Stimulated activated CD4-positive, alpha-beta T cell treated with anti-CD3 and anti-CD28 coated beads, Interleukin-2, amount 100 ng/mL, for 48 hours (primary cell): ENCODE measurements around the gene TMEM186.
"Not testable (repeated sequence)": the region's sequence is repeated elsewhere in the genome, so short reads cannot be mapped to it uniquely, and the experiment has no call there.

ENCODE experiments used
- DNase-seq, 2 donors: peaks; one replicate each; pipeline ENCODE4 v3.0.0-alpha.2; 2020

TMEM186 gene

DNA sequence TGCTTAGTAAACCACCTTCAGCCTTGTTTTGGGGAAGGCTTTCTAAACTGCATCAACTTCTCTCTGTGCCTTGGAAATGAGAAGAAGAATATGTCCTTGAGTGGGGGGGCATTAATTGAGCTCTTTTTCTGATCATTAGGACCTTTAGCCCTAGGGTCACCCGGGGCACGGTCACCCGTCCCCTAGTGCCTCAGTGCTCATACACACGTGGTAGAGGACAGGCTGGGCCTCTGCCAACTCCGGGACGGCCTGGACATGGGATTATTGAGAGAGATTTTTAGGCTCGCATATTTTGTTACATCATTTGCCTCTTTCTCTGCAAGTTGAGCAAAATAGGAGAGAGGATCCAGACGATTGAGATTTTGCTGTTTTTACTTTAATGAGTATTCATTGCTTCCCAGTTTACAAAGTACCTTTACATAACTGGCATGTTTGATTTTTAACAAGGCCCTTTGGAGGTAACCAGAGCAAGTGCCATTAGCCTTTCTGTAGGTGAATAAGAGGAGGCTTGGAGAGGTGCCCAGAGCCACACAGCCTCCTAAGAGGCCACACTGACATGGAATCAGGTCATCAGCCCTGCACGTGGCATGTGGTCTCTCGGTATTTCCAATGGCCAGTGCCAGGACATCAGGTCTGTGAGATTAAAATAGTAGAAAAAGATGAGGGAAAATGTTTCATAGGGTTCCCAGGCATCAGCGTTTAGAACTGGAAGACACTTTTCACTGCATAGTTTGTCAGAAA is 11.3 kb upstream of the TMEM186 start:
- no peak for DNase-seq

DNA sequence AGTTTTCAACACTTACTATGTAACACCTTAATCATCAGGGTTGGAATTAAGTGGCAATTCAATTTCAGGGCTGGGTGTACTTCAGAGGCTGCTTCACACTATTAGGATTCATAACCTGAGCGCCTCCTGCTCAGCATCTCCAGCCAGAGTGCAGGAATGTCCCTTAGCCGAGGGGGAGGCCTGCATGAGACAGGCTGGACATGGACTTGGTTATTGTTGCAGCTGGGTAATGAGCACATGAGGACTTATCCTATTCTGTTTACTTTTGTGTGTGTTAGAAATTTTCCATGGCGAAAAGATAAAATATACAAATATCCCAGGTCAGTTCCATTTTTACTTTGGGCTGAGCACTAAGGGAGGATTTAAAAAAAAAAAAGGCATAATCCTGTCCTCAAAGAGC is 10.6 kb upstream of the TMEM186 start:
- no peak for DNase-seq

- no peak for DNase-seq
Measured at GRCh38 chr16:8807189-8807588, 9.8 kb upstream of the TMEM186 start.

DNA sequence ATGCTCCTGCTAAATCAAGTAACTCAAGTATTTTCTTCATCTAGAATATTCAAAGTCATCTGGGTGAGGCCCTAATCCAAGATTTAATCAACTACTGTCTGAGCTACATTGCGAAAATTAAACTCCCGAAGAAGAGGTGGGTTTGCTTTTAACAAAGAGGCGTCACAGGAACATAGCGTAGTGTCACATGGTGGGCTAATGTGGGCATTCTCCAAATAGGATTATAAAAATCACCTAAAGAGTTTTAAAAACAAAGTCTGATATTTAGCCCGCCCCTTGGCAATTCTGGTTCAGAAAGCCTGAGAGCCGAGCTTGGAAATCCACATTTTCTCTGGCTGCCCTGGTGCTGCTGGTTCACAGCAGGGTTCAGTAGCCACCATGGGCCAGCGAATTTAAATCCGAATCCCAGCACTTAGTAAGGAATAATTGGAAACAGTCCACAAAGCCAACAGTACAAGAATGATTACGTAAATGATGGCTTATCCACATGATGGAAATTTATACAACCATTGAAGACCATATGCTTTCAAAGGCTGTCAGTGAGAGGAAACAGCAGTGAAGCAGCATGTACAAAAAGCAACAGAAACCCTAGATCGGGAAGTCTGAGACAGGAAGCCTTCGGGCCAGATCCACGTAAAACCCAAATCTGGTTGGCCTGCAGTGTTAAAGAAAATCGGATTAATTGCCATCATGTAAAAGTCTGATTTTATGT is 9.0 kb upstream of the TMEM186 start:
- no peak for DNase-seq

DNA sequence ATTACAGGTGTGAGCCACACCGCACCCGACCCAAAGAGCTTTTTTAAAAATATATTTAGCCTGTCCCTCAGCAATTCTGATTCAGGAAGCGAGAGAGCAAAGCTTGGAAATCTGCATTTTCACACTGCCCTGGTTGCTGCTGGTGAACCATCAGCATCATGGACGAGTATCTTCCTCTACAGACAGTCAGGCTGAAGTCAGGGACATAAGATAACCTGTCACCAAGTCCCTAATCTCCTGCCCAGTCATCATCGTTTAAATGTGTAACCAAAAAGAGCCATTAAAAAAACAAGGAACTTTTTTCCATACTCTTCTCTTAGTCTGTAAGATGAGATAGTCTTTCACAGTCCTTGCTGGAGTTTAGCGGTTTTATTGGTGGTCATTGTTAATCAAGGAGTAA is 6.9 kb upstream of the TMEM186 start:
- no peak for DNase-seq

GRCh38 chr16:8803733-8804132 is 6.3 kb upstream of the TMEM186 start:
- DNase-seq: not testable (repeated sequence)

DNA sequence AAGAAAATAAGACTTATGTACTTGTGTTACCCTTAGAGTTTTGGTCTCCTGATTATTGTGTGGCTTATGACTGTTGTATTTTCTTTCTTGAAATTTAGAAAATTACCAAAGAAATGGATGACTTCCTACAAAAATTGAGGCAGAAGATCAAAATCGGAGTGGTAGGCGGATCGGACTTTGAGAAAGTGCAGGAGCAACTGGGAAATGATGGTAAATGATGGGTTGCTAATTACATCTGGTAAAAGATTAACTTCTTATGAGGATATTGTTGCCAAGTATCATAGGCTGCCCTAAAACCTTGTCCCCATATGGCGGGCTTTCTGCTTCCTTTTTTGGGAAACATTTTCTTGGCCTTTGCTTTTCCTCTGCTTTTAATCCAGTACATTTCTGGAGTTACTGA is 4.3 kb upstream of the TMEM186 start:
- DNase-seq: no peak

GRCh38 chr16:8798535-8799157 is 1.2 kb upstream of the TMEM186 start:
- no peak for DNase-seq

DNA sequence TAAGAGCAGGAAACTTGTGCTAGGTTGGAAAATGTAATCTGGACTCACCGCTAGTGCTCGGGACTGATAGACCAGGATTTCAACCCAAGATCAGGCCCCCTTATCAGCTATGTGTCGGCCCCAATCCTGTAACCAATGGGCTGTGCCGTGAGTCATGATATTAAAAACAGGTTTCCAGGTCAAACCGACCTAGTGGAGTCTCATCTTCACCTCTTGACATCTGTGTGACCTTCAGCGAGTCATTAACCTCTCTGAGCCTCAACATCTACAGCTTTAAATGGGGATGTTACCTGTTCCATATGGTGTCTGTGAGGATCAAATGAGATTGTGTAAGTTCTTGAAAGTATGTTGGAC is 712 bp upstream of the TMEM186 start:
- DNase-seq: peak in 1 of 2 donors; percentile 7

GRCh38 chr16:8796469-8797363 is 723 bp downstream of the TMEM186 start:
- DNase-seq: no peak

GRCh38 chr16:8795818-8796217 is 1.6 kb downstream of the TMEM186 start:
- no peak for DNase-seq

GRCh38 chr16:8795091-8795490 is 2.3 kb downstream of the TMEM186 start:
- DNase-seq: no peak

DNA sequence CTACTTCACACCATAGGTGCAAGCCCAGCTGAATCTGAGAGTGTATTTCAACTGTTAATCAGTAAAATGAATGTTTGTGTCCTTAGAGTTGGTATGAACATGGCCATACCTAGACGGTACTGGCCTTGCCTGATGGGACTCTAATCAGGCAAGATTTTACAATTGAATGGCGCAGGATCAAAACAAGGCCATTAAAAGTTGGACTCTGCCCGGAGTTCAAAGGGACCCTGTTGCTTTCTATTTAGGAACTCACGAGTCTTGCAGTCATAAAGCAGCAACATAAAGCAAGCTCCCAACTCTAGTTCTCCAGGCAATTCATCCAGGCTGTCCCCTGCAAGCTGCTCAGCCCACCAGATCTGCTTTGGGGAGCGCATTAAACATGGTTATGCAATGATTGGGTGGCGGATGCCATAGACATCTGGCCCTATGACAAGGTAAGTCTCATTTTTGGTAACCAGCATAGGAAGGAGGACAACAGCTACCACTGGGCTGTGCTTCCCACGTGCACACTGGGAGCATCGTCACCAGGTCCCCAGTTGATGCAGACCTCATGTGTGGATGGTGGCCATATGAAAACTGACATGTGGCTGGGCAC is 8.8 kb downstream of the TMEM186 start:
- DNase-seq: no peak

- DNase-seq: not testable (repeated sequence)
Measured at GRCh38 chr16:8786316-8786715, 11.1 kb downstream of the TMEM186 start.

DNA sequence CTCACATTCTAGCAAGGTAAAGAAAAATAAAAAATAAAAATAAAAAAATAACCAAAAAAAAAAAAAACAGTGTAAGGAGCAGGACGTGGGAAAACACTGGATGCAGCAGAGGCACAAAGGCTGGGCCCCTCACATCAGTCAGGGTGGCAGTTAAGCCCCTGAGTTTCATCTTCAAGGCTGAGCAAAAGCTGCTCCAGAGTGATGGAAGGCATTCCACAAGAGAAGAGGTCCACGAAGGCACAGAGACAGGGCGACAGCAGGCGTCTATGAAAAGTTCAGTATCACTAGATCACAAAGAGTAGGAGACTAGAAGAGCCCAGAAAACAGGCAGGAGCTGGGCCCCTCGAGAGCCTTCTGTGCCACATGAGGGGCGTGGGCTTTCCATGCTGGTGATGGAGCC is 12.0 kb downstream of the TMEM186 start:
- DNase-seq: no peak

DNA sequence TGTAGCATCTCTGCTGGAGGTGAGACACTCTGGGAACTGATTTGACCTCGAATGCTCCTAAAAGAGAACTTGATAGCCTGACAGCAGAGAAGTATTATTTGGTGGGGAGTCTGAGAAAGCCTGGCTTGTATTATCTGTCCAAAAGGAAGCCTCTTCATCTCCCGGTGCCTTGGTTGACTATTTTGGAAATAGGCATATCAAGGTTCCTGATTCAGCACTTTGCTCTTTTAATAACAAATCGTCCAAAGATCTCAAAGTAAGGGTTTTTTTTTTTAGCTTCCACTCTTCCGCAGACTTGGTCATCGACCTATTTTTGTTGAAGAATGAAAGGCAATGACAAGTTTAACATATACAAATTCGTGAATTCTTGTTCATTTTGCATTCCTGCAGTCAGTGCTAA is 14.8 kb downstream of the TMEM186 start:
- no peak for DNase-seq

- DNase-seq: no peak
Measured at GRCh38 chr16:8781797-8782196, 15.6 kb downstream of the TMEM186 start.

DNA sequence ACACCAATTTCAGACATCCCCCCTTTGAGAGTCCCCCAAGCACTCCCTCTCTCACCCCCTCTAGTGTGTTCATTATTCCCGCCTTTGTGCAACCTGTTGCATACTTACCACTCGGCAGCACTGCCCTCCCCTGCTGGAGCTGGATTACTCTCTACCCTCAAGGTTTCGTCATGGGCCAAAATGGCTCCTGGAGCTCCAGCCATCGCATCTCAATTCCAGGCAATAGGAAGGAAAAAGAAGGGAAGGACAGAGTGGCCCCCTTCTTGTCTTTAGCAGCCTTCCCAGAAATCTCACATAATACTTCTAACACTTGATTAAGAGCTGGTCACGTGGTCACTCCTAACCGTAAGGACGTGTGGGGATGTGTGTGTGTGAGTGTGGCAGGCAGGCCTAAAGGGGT is 20.2 kb downstream of the TMEM186 start:
- no peak for DNase-seq

- no peak for DNase-seq
Measured at GRCh38 chr16:8776129-8776584, 21.3 kb downstream of the TMEM186 start.

DNA sequence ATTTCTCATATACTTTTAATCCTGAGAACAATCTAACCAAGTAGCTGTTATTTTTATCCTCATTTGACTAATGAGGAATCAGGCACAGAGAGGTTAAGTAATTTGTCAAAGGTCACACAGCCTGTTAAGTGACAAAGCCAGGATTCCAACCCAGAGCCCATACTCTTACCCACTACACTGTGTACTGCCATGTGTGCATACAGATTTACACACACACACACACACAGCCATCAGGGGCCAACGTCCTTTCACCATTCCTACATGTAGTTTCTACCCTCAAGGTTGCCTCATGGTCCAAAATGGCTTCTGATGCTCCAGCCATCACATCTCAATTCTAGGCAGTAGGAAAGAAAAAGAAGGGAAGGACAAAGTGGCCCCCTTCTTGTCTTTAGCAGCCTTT is 22.1 kb downstream of the TMEM186 start:
- no peak for DNase-seq

DNA sequence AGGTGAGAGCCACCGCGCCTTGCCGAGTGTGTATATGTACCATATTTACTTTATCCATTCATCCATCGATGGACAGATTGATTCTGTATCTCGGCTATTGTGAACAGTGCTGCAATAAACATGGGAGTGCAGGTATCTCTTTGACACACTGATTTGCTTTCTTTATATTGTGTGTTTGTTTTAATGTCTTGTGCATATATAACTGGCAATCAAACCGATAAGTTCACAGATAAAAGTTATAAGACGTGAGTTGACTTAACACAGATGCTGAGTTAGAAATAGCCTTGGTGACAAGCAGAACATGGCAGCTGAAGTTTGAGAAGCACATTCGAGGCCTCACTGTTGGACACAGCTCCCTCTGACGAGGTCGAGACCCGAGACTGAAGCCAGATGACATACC is 23.2 kb downstream of the TMEM186 start:
- DNase-seq: no peak

- no peak for DNase-seq
Measured at GRCh38 chr16:8773537-8773936, 23.9 kb downstream of the TMEM186 start.

DNA sequence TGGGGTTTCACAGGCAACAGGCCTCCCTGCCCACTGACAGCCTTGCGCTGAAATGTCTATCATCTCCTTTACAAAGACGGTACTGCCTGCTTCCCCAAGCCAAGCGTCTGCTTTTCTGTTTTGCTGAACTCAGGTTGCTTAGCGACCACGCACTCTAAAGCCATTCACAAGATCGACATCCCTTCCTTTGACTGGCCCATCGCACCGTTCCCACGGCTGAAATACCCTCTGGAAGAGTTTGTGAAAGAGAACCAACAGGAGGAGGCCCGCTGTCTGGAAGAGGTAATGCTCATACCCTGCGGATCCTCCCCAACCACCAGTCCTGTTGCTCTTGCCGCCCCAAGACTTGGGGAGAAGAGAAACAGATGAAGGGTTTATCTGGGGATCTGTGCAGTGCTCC is 28.7 kb downstream of the TMEM186 start:
- no peak for DNase-seq
